ENCODE data around the gene DCAF8L1.
"Not testable (repeated sequence)": the region's sequence is repeated elsewhere in the genome, so short reads cannot be mapped to it uniquely, and the experiment has no call there.

Gene DCAF8L1

GRCh38 chrX:27995611-27996010 is 14.4 kb upstream of the DCAF8L1 start:
- no peak for DNase-seq (ENCODE audit: low read depth in 1 of 2, low spot score in 1 of 2)

GRCh38 chrX:27987862-27988646 is 6.8 kb upstream of the DCAF8L1 start:
- no peaks in the 10 kb centered on the region for H3K27me3 ChIP-seq (ENCODE audit: insufficient read depth, poor library complexity, severe bottlenecking)
- TF ChIP-seq CTCF (IDR thresholded peaks at IDR 0.05; ENCODE audit: insufficient read depth, low read length) (no peak), POLR2AphosphoS5 (IDR thresholded peaks at IDR 0.05; ENCODE audit: low read depth) (no peak), GABPA (IDR thresholded peaks at IDR 0.05; ENCODE audit: low read depth) (no peak), REST (IDR thresholded peaks at IDR 0.05; ENCODE audit: insufficient replicate concordance, low read depth) (no peak), SPI1 (IDR thresholded peaks at IDR 0.05; ENCODE audit: borderline replicate concordance, low read depth) (no peak)
- H3K4me3 ChIP-seq (replicated peaks; ENCODE audit: insufficient read depth, low read length), result no peak overlapping the region
- H3K27ac ChIP-seq (replicated peaks), result no peak overlapping the region
- no peak for DNase-seq (ENCODE audit: low read depth in 1 of 2, low spot score in 1 of 2)

More at GRCh38 chrX:27995611-27996010, 14.4 kb upstream of the DCAF8L1 start:
- H3K4me3 ChIP-seq (replicated peaks; ENCODE audit: insufficient read depth, low read length), result no peak overlapping the region
- H3K27me3 ChIP-seq (ENCODE audit: insufficient read depth, poor library complexity, severe bottlenecking), result no peaks in the 10 kb centered on the region
- no peak for TF ChIP-seq POLR2AphosphoS5 (IDR thresholded peaks at IDR 0.05; ENCODE audit: low read depth)
- TF ChIP-seq GABPA (IDR thresholded peaks at IDR 0.05; ENCODE audit: low read depth), result no peak
- no peak for TF ChIP-seq CTCF (IDR thresholded peaks at IDR 0.05; ENCODE audit: insufficient read depth, low read length)
- peak; percentile 79 for TF ChIP-seq SPI1 (IDR thresholded peaks at IDR 0.05; ENCODE audit: borderline replicate concordance, low read depth)
- TF ChIP-seq REST (IDR thresholded peaks at IDR 0.05; ENCODE audit: insufficient replicate concordance, low read depth), result no peak
- no peak overlapping the region for H3K27ac ChIP-seq (replicated peaks)

- not testable (repeated sequence) for H3K27me3 ChIP-seq (ENCODE audit: insufficient read depth, poor library complexity, severe bottlenecking); H3K27ac ChIP-seq (replicated peaks); H3K4me3 ChIP-seq (replicated peaks; ENCODE audit: insufficient read depth, low read length); DNase-seq (ENCODE audit: low read depth in 1 of 2, low spot score in 1 of 2)
Measured at GRCh38 chrX:27976934-27977333, 4.3 kb downstream of the DCAF8L1 start.

GRCh38 chrX:27976284-27976683 is 5.0 kb downstream of the DCAF8L1 start:
- no peak for TF ChIP-seq REST (IDR thresholded peaks at IDR 0.05; ENCODE audit: insufficient replicate concordance, low read depth)
- TF ChIP-seq GABPA (IDR thresholded peaks at IDR 0.05; ENCODE audit: low read depth), result no peak
- no peak for TF ChIP-seq SPI1 (IDR thresholded peaks at IDR 0.05; ENCODE audit: borderline replicate concordance, low read depth)
- TF ChIP-seq CTCF (IDR thresholded peaks at IDR 0.05; ENCODE audit: insufficient read depth, low read length), result no peak
- TF ChIP-seq POLR2AphosphoS5 (IDR thresholded peaks at IDR 0.05; ENCODE audit: low read depth), result no peak
- no peak for DNase-seq (ENCODE audit: low read depth in 1 of 2, low spot score in 1 of 2)

More at GRCh38 chrX:27976284-27976683, 5.0 kb downstream of the DCAF8L1 start:
- H3K27ac ChIP-seq (replicated peaks), result no peak overlapping the region
- H3K4me3 ChIP-seq (replicated peaks; ENCODE audit: insufficient read depth, low read length), result no peak overlapping the region
- H3K27me3 ChIP-seq (ENCODE audit: insufficient read depth, poor library complexity, severe bottlenecking), result no peaks in the 10 kb centered on the region
